Muscle of leg (tissue), 11 donors: ENCODE results near the gene CPNE5. TPM values are rescaled to one million over a fixed set of nuclear protein-coding genes. Genes with fewer than 3 reads are reported as not detected.
"Not testable (repeated sequence)": the region's sequence is repeated elsewhere in the genome, so short reads cannot be mapped to it uniquely, and the experiment has no call there.

Source experiments
- DNase-seq: peaks from one replicate; pipeline ENCODE4 v3.0.0; 2013
- H3K27ac ChIP-seq: one replicate; pipeline ENCODE4 v1.5.1; 2013; ENCODE audit warnings: mild to moderate bottlenecking, low read length, control low read depth
- H3K27me3 ChIP-seq: one replicate; pipeline ENCODE4 v1.6.1; 2013; ENCODE audit warnings: low read length; ENCODE audit not compliant: control insufficient read depth, insufficient read depth
- H3K36me3 ChIP-seq: one replicate; pipeline ENCODE4 v1.6.1; 2013; ENCODE audit warnings: low read length; ENCODE audit not compliant: control insufficient read depth, insufficient read depth
- H3K4me1 ChIP-seq: one replicate; pipeline ENCODE4 v1.6.1; 2013; ENCODE audit warnings: low read length; ENCODE audit not compliant: control insufficient read depth, insufficient read depth
- H3K4me3 ChIP-seq: one replicate; pipeline ENCODE4 v1.5.1; 2013; ENCODE audit warnings: low read length, control low read depth
- H3K9me3 ChIP-seq: replicated peaks from 2 replicates; pipeline ENCODE4 v1.6.1; 2013; ENCODE audit warnings: low read depth, low read length; ENCODE audit not compliant: control insufficient read depth
- WGBS: methylation state at CpG from one replicate; pipeline ENCODE4 v1.1.5; 2013; ENCODE audit warnings: missing lambda C conversion rate; ENCODE audit not compliant: insufficient coverage; 5-methylcytosine and 5-hydroxymethylcytosine counted together
- polyA plus RNA-seq, 8 donors: library from polyadenylated mRNA; unstranded; fragments of 120-200 nt; gene quantifications; one replicate each; pipeline versions ENCODE4 v1.2.1 to v1.2.3, GENCODE V29; 2013; ENCODE audit warnings: inconsistent platforms in 1 of 8, low replicate concordance in 1 of 8; ENCODE audit not compliant: insufficient read length in 8 of 8, insufficient read depth in 1 of 8
- total RNA-seq: library from RNA; stranded (reverse); fragments of 120-200 nt; gene quantifications from one replicate; pipeline ENCODE4 v1.2.4, GENCODE V29; 2013

Gene CPNE5
- total and polyA plus RNA-seq, 9 donors, result 4.9 to 17.8 (median 8.2) TPM

DNA sequence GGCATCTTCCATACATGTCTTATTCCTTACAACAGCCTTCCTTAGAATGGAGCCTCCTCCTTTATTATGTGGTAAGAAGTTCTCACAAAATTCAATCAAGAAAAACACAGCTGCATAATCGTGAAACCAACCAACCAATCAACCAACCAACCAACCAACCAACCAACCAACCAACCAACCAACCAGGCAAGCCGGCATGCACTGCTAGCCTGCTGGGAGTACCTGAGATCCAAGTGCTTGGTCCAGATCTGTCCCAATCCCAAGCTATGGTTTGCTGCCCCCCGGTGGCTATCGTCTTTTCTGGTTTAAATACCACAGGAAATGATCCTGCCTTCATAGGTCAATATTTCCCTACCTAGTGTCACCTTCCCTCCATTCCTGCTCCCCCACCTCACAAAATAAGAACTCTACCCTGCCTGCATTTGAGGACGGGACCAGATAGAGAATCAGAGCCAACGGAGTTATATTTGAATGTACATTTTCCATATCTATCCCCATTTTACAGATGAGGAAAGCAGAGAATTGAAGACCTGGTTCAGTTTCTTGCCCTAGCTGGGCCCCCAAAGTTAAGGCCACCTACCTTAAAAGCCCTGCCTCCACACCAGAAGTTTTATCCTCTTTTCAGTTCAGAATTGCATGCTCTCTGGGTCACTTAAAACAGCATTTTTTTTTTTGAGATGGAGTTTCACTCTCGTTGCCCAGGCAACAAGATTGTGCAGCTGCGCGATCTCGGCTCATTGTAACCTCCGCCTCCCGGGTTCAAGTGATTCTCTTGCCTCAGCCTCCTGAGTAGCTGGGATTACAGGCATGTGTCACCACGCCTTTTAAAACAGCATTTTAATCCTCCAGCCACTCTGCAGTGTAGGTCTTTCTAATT lies 114.5 kb downstream of the CPNE5 start:
- peak; percentile 36 for DNase-seq
- Histone ChIP-seq H3K27ac (no peak overlapping the region), H3K4me3 (no peak overlapping the region), H3K4me1 (peaks cover 6% of the 10 kb centered on the region), H3K36me3 (no peaks in the 10 kb centered on the region), H3K27me3 (peaks cover 4% of the 10 kb centered on the region), H3K9me3 (no peaks in the 10 kb centered on the region)
- 18% methylated on average over 7 of the region's 13 CpGs for WGBS

DNA sequence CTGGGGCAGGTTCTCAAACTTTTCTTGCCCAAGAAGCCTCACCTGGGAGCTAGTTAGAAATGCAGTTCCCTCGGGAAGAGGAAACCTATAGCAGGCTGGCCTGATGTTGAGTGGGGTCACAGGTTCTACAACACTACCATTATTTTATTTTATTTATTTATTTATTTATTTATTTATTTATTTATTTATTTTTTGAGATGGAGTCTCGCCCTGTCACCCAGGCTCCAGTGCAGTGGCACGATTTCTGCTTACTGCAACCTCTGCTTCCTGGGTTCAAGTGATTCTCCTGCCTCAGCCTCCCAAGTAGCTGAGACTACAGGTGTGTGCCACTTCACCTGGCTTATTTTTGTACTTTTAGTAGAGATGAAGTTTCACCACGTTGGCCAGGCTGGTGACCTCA lies 115.3 kb downstream of the CPNE5 start:
- not testable (repeated sequence) for H3K36me3 ChIP-seq, H3K27ac ChIP-seq, H3K4me3 ChIP-seq, H3K9me3 ChIP-seq, H3K27me3 ChIP-seq, DNase-seq, H3K4me1 ChIP-seq
- WGBS, result 86% methylated on average over 1 of the region's 4 CpGs

GRCh38 chr6:36722879-36723278 lies 116.4 kb downstream of the CPNE5 start:
- peaks cover 2% of the 10 kb centered on the region for H3K4me1 ChIP-seq
- no CpG with 5 or more reads among the region's 2 CpGs for WGBS
- no peaks in the 10 kb centered on the region for H3K9me3 ChIP-seq
- H3K27ac ChIP-seq, result no peak overlapping the region
- peaks cover 4% of the 10 kb centered on the region for H3K27me3 ChIP-seq
- no peak for DNase-seq
- no peaks in the 10 kb centered on the region for H3K36me3 ChIP-seq
- no peak overlapping the region for H3K4me3 ChIP-seq

DNA sequence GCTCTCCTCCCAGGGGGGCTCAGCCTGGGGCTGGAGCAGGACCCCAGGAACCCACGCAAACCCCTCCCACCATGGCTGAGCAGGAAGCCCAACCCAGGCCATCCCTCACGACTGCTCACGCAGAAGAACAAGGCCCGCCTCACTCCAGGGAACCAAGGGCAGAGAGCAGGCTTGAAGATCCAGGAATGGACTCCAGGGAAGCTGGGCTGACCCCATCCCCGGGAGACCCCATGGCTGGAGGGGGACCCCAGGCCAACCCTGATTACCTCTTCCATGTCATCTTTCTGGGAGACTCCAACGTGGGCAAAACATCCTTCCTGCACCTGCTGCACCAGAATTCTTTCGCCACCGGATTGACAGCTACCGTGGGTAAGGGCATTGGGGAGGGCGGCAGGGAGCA lies 116.9 kb downstream of the CPNE5 start:
- H3K9me3 ChIP-seq, result no peaks in the 10 kb centered on the region
- peaks cover 7% of the 10 kb centered on the region for H3K4me1 ChIP-seq
- no peak overlapping the region for H3K4me3 ChIP-seq
- no peaks in the 10 kb centered on the region for H3K36me3 ChIP-seq
- H3K27ac ChIP-seq, result no peak overlapping the region
- DNase-seq, result no peak
- peaks cover 3% of the 10 kb centered on the region for H3K27me3 ChIP-seq
- 86% methylated on average over 7 of the region's 10 CpGs for WGBS

- H3K4me3 ChIP-seq, result no peak overlapping the region
- no peaks in the 10 kb centered on the region for H3K27me3 ChIP-seq
- no peak overlapping the region for H3K27ac ChIP-seq
- H3K36me3 ChIP-seq, result no peaks in the 10 kb centered on the region
- DNase-seq, result no peak
- H3K4me1 ChIP-seq, result peaks cover 14% of the 10 kb centered on the region
- H3K9me3 ChIP-seq, result no peaks in the 10 kb centered on the region
- 62% methylated on average over 11 of the region's 15 CpGs for WGBS
Observed at GRCh38 chr6:36721369-36722140, 117.7 kb downstream of the CPNE5 start.

DNA sequence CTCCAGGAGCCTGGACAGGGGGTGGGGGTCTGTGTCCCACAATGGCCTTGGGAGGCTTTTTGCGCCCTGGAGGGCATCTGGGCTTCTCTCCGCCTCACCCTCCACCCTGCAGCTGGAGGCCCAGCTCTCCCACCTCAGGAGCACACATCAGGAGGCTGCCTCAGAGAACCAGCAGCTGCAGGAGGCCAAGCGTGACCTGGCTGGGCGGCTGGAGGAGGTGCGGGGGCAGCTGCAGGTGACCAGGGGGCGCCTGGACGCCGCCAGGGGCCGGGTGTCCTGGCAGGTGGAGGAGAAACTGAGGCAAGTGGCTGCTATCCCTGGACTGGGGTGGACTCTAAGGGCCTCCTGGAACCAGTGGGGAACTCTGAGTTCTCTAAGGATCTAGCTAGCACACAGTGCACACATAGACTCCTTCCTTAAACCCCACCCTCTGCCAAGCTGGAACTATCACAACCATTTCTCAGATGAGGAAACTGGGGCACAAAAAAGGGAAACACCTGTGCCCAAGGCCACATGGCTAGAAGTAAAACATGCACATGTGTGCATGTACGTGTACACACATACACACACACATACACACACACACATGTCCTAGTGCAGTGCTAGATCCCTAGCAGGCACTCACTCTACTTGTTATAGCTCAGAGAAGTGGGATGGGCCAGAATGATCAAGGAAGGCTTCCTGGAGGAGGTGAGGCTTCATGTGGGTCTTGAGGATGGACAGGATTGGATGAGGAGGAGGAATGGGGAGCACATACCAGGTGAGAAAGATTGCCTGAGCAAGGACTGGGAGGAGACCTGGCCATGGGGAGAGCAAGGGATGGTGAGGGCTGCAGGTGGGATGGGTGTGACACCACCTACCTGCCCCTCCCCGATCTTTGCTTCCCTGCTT lies 118.7 kb downstream of the CPNE5 start:
- no peak for DNase-seq
- Histone ChIP-seq H3K27me3 (no peaks in the 10 kb centered on the region), H3K4me3 (no peak overlapping the region), H3K36me3 (no peaks in the 10 kb centered on the region), H3K4me1 (peaks cover 14% of the 10 kb centered on the region), H3K9me3 (no peaks in the 10 kb centered on the region), H3K27ac (no peak overlapping the region)
- 85% methylated on average over 5 of the region's 11 CpGs for WGBS

GRCh38 chr6:36719126-36719525 lies 120.1 kb downstream of the CPNE5 start:
- H3K4me1 ChIP-seq, result peaks cover 14% of the 10 kb centered on the region
- no peak for DNase-seq
- no peaks in the 10 kb centered on the region for H3K36me3 ChIP-seq
- 89% methylated on average over 4 of the region's 7 CpGs for WGBS
- H3K4me3 ChIP-seq, result no peak overlapping the region
- peaks cover 2% of the 10 kb centered on the region for H3K27me3 ChIP-seq
- H3K9me3 ChIP-seq, result no peaks in the 10 kb centered on the region
- no peak overlapping the region for H3K27ac ChIP-seq

GRCh38 chr6:36718560-36718959 lies 120.7 kb downstream of the CPNE5 start:
- no peaks in the 10 kb centered on the region for H3K9me3 ChIP-seq
- WGBS, result 100% methylated on average over 1 of the region's 5 CpGs
- H3K27ac ChIP-seq, result no peak overlapping the region
- no peaks in the 10 kb centered on the region for H3K36me3 ChIP-seq
- H3K27me3 ChIP-seq, result peaks cover 2% of the 10 kb centered on the region
- peaks cover 14% of the 10 kb centered on the region for H3K4me1 ChIP-seq
- DNase-seq, result no peak
- H3K4me3 ChIP-seq, result no peak overlapping the region

DNA sequence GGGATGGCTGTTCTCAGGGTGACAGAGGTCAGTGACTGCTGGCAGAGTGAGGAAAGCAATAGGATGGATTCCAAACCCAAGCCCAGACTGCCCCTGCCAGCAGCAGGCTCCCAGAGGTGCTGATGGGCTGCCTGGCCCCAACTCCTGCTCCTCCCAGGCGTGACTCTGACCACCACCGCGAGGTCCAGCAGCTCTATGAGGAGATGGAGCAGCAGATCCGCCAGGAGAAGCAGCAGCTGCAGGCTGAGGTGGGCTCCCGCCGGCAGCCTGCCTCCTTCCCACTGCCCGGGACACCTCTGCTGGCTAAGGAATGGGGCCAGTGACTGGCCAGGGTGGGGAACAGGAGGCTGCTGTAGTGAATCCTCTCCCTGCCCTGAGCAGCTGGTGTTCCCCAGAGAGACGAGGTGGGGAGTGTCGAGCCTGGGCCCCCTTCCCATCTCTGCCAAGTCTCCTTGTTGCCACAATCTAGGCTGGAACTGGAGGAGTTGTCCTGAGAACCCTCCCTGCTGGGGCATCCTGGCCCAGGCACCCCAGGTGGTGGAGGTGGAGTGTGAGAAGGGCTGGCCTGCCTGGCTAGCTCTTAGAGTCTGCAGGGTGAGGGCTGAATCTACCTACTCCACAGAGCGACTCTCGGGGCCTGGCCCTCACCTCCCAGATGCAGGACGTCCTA lies 121.2 kb downstream of the CPNE5 start:
- DNase-seq, result no peak
- no peaks in the 10 kb centered on the region for H3K9me3 ChIP-seq
- H3K4me3 ChIP-seq, result no peak overlapping the region
- H3K4me1 ChIP-seq, result peaks cover 14% of the 10 kb centered on the region
- 73% methylated on average over 5 of the region's 12 CpGs for WGBS
- H3K36me3 ChIP-seq, result no peaks in the 10 kb centered on the region
- no peak overlapping the region for H3K27ac ChIP-seq
- peaks cover 2% of the 10 kb centered on the region for H3K27me3 ChIP-seq
